Measurements from ENCODE around the gene ATP11B. TPM values are rescaled to one million over a fixed set of nuclear protein-coding genes. Genes with fewer than 3 reads are reported as not detected.

ATP11B gene
- total and polyA plus RNA-seq, 2 of the 8 experiments (the other 6 are each of a cell fraction or from before 2014, with no cell fraction given), result 5.1 to 26.5 TPM

GRCh38 chr3:182896553-182896952 is 103.2 kb downstream of the ATP11B start (continued):
- TF ChIP-seq SP2 (IDR thresholded peaks at IDR 0.05; ENCODE audit: low read length), result no peak
- no peak for TF ChIP-seq ZNF274 (IDR thresholded peaks at IDR 0.05; ENCODE audit: borderline replicate concordance, extremely low read depth, low read length)
- TF ChIP-seq CBX5 (IDR thresholded peaks at IDR 0.05; ENCODE audit: low read depth, low read length), result no peak
- no peak for TF ChIP-seq POU5F1 (IDR thresholded peaks at IDR 0.05; ENCODE audit: low read depth, low read length)

Measured in H1 (cell line).